ENCODE data around the gene ATRIP. TPM values are rescaled to one million over a fixed set of nuclear protein-coding genes. Genes with fewer than 3 reads are reported as not detected.
"Not testable (repeated sequence)": the region's sequence is repeated elsewhere in the genome, so short reads cannot be mapped to it uniquely, and the experiment has no call there.

ATRIP gene
- total and polyA plus RNA-seq, 10 of the 15 experiments (the other 5 are each of a cell fraction or from before 2014, with no cell fraction given) = 1.4 to 16.0 (median 10.1) TPM

GRCh38 chr3:48478626-48479555 lies 32.4 kb downstream of the ATRIP start:
- Histone ChIP-seq H3K36me3 (ENCODE audit: control insufficient read depth in 2 of 2, insufficient read depth in 2 of 2, low read length in 1 of 2) (no peaks in the 10 kb centered on the region), H4K20me1 (ENCODE audit: control insufficient read depth, insufficient read depth) (no peaks in the 10 kb centered on the region), H3K4me2 (ENCODE audit: control insufficient read depth, insufficient read depth) (peak overlapping the region; percentile 77), H3K4me1 (ENCODE audit: control insufficient read depth, insufficient read depth, low read length) (peaks cover 14% of the 10 kb centered on the region), H3K9me3 (replicated peaks; ENCODE audit: control insufficient read depth, insufficient read depth, low read length) (no peaks in the 10 kb centered on the region), H3K27ac (ENCODE audit: control insufficient read depth, insufficient read depth) (peak overlapping the region; percentile 83), H3K4me3 (peak overlapping the region; percentile 10), H2AFZ (ENCODE audit: control insufficient read depth, low read depth, low read length) (peak overlapping the region; percentile 88), H3K79me2 (ENCODE audit: control insufficient read depth, insufficient read depth, low read length) (no peaks in the 10 kb centered on the region), H3K27me3 (replicated peaks in 1 of 2; ENCODE audit: control insufficient read depth in 2 of 2, insufficient read depth in 2 of 2, low read length in 1 of 2) (no peaks in the 10 kb centered on the region), H3K9ac (ENCODE audit: control insufficient read depth, insufficient read depth, low read length) (peak overlapping the region; percentile 60)
- peak; percentile 84 for ATAC-seq
- RAD21 ChIA-PET (ENCODE audit: unreplicated experiment) = no interaction called here
- intact Hi-C loops (cut with micrococcal nuclease; ENCODE audit: unreplicated experiment) = no loop called here
- CTCF ChIA-PET = no interaction called here
- DNase-seq (ENCODE audit: low read depth, low spot score) = no peak
- peak; percentile 84 for FAIRE-seq
- in situ Hi-C loops (cut with MboI) = no loop called here
- peak; percentile 89 for TF ChIP-seq RUNX3 (IDR thresholded peaks at IDR 0.05; ENCODE audit: low read length)
- no peak for TF ChIP-seq SREBF1 (IDR thresholded peaks at IDR 0.05; ENCODE audit: low read length)
- TF ChIP-seq NFIC (IDR thresholded peaks at IDR 0.05; ENCODE audit: low read depth, low read length) = peak; percentile 28; the same call in 1 of the 2 replicates
- 0 out of 3 replicates have a peak, but pooled peaks of 1 of the 2 experiments have one; percentile 17 for TF ChIP-seq EGR1 (IDR thresholded peaks at IDR 0.05; ENCODE audit: borderline replicate concordance in 1 of 2, low read depth in 2 of 2, low read length in 2 of 2)
- no peak for TF ChIP-seq TBL1XR1 (IDR thresholded peaks at IDR 0.05; ENCODE audit: low read depth, low read length)
- peak in 1 of 2 experiments; percentile 48; a peak in 1 of 4 replicates for TF ChIP-seq BHLHE40 (IDR thresholded peaks at IDR 0.05; ENCODE audit: borderline replicate concordance in 1 of 2, low read depth in 2 of 2, low read length in 1 of 2)
- 0 out of 2 replicates have a peak, but pooled peaks have one; percentile 16 for TF ChIP-seq EED (IDR thresholded peaks at IDR 0.05; ENCODE audit: low read depth)
- TF ChIP-seq IKZF1 (conservative IDR thresholded peaks at IDR 0.05) = peak; percentile 41; the same call in 1 of the 2 replicates
- peak in 1 of 2 experiments; percentile 33; a peak in 1 of 4 replicates for TF ChIP-seq IKZF2 (IDR thresholded peaks at IDR 0.05)
- no peak for TF ChIP-seq ELK1 (IDR thresholded peaks at IDR 0.05; ENCODE audit: low read depth, low read length)
- BruUV-seq (replicated peaks) = no TSS peak
- POLR2A ChIA-PET = interaction anchor here (0.5 kb wide), 1 partner anchor 25 kb away, joined by 8 read pairs; no protein-coding TSS in a partner anchor
- 27% methylated on average over 19 of the region's 19 CpGs for WGBS (ENCODE audit: insufficient coverage, insufficient replicate concordance, low lambda C conversion rate, missing lambda C conversion rate)
- SMC1A ChIA-PET (ENCODE audit: uncharacterized antibody, unreplicated experiment) = interaction anchor here (0.6 kb wide), 1 partner anchor 179 kb away, joined by 3 read pairs; no protein-coding TSS in a partner anchor

GRCh38 chr3:48480891-48481290 lies 34.4 kb downstream of the ATRIP start:
- H3K4me2 ChIP-seq (ENCODE audit: control insufficient read depth, insufficient read depth); DNase-seq (ENCODE audit: low read depth, low spot score); RAD21 ChIA-PET (ENCODE audit: unreplicated experiment); H3K9me3 ChIP-seq (replicated peaks; ENCODE audit: control insufficient read depth, insufficient read depth, low read length); ATAC-seq; H4K20me1 ChIP-seq (ENCODE audit: control insufficient read depth, insufficient read depth); H3K79me2 ChIP-seq (ENCODE audit: control insufficient read depth, insufficient read depth, low read length); CTCF ChIA-PET; BruUV-seq (replicated peaks); H3K9ac ChIP-seq (ENCODE audit: control insufficient read depth, insufficient read depth, low read length); intact Hi-C loops (cut with micrococcal nuclease; ENCODE audit: unreplicated experiment); H3K27ac ChIP-seq (ENCODE audit: control insufficient read depth, insufficient read depth); in situ Hi-C loops (cut with MboI); H3K36me3 ChIP-seq (ENCODE audit: control insufficient read depth in 2 of 2, insufficient read depth in 2 of 2, low read length in 1 of 2); H2AFZ ChIP-seq (ENCODE audit: control insufficient read depth, low read depth, low read length); FAIRE-seq; H3K4me3 ChIP-seq; POLR2A ChIA-PET; H3K27me3 ChIP-seq (replicated peaks in 1 of 2; ENCODE audit: control insufficient read depth in 2 of 2, insufficient read depth in 2 of 2, low read length in 1 of 2): not testable (repeated sequence)
- 97% methylated on average over 11 of the region's 11 CpGs for WGBS (ENCODE audit: insufficient coverage, insufficient replicate concordance, low lambda C conversion rate, missing lambda C conversion rate)
- SMC1A ChIA-PET (ENCODE audit: uncharacterized antibody, unreplicated experiment) = interaction anchor here (1.1 kb wide), 1 partner anchor 45 kb away, joined by 3 read pairs; no protein-coding TSS in a partner anchor
- peaks cover 14% of the 10 kb centered on the region for H3K4me1 ChIP-seq (ENCODE audit: control insufficient read depth, insufficient read depth, low read length)

Data from GM12878 (cell line).